CD4-positive, alpha-beta T cell treated with Interleukin-1 beta for 1 hour (primary cell): Measurements from ENCODE around the gene C5orf52.
"Not testable (repeated sequence)": the region's sequence is repeated elsewhere in the genome, so short reads cannot be mapped to it uniquely, and the experiment has no call there.

Experiments
- DNase-seq, 2 donors: peaks; one replicate each; pipeline ENCODE4 v3.0.0-alpha.2; 2020 to 2022

Gene C5orf52

DNA sequence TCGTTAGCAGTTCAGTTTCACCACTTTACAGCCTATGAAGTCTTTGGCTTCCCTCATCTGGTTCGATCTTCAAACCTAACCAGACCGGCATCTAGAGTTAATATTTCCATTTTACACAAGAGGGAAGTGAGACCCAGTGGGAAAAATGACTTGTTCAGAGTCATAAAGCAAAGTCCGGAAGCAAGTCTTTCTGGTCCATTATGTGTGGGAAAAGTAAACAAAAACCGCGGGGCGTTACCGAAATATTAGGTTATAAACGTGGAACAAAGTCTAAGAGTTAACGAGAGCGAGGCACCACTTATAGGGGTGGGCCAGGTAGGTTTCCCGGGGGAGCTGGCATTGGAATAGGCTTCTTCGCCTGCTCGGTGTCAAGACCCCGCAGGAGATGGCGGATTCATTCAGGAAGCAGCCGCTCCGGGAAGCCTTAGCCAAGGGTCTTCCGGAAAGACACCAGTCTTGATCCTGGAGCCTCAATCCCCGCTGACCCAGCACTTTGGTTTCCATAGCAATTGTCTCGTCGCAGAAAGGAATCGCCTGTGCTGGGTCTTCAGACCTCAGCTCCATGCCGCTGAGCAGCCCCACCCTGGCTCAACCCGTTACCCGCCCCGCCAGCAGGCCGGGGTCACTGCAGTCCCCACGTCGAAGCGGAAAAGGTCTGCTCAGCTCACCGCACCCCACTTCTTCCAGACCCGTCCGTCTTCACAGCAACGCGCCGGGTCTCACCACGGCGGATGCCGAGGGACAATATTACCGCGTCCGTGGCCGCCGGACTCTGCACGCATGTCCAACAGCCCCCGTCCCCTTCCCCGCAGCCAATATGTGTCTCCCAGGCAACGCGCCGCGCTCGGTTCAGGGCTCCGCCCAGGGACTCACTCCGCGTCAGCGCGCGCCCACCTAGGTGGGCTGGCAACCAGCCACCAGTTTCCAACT, at the start of gene C5orf52:
Gene C5orf52, plus strand, starts transcription at position 872 of the 930 bp plus-strand sequence. CDS start 82 bp downstream, outside the sequence.
- peak; percentile 1 to 8 for DNase-seq

DNA sequence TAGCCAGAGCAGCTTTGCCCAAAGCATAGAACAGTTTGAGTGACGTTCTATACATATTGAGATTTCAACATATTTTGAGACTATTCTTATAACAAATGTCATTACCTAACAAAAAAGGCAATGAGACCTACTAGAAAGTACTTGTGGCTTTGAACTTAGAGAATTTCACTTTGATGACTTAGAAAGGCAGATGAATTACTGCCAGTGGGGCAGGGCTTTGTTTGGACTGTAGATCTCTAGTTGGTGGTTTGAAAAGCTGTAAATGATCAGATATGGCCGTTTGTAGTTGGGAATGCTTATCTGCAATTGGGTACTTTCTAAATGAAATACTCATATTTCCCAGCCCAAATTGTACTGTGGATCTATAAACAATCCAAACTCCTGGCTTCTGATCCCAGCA, 47.2 kb upstream of the C5orf52 start:
- DNase-seq = no peak

GRCh38 chr5:157626831-157627230, 44.5 kb upstream of the C5orf52 start:
- no peak for DNase-seq

DNA sequence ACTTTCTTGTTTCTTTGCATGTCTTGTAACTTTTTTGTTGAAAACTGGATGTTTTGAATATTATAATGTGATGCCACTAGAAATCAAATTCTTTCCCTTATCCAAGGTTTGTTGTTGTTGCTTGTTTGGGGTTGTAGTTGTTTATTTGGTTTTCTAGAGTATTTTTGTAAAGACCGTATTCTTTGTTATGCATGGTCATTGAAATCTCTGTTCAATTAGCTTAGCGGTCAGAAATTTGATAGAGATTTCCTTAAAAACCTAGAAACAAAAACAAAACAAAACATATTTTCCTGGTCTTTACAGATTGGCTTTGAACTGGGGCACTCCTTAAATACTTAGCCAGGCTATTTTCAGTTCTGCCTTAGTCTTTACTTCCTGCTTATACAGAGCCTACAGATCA, 41.0 kb upstream of the C5orf52 start:
- DNase-seq = no peak

DNA sequence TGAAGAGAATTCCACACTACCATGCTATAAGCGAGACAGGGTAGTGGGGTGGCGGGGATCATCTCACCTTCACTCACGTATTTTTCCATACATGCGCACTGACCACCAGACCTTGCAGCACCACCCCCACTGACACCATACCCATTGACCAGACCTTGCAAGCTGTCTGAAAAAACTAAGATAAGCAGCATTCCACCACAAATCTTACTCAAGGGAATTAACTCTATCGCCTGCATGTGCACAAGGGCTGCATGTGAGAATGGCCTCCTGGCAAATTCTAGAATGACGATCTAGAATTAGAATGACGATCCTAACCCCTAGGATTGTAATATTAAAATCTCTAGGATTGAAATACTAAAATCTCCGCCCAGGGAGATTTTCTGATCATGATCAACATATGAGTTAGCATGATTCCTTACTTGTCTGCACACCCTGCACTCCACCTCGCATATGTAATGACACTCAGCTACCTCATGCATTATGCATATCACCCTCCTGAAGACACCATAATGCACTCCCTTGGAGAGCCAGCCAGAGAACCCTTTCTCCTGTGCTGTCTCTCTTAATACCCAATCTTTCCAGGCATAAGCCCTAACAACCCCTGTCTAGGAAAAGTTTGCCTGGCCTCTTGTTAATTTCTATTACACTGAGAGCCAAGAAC, 30.8 kb upstream of the C5orf52 start:
- DNase-seq = no peak

DNA sequence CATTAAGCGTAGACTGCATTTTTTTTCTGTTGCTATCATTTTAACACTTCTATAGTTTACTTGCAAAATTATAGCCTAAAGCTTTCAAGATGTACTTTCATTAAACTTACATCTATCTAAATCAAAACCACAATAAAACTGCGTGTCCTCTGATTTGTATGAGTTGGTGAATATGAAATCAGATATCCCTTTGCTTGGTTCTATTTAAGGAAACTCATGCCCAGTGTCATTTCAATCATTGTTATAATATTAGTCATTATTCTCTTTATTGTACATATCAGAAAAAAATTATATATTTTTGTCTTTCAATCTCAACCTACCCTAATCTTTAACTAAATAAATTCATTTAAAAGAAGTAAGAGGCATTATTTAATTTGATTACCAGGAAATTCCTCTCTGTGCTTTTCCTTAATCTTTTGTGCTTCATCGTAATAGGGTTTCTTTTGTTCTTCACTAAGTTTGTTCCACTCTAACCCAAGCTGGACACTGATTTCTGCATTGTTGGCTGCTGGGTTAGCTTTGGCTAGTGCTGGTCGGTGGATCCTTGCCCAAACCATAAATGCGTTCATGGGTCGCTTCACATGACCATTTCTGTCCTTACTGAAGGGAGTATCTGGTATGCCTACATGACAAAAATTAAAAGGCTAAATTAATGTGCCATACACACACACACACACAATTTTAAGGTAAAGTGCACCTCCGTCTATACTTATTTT, 22.9 kb upstream of the C5orf52 start:
- no peak for DNase-seq

- DNase-seq = no peak
These were observed 22.2 kb upstream of the C5orf52 start for GRCh38 chr5:157649101-157649500.

DNA sequence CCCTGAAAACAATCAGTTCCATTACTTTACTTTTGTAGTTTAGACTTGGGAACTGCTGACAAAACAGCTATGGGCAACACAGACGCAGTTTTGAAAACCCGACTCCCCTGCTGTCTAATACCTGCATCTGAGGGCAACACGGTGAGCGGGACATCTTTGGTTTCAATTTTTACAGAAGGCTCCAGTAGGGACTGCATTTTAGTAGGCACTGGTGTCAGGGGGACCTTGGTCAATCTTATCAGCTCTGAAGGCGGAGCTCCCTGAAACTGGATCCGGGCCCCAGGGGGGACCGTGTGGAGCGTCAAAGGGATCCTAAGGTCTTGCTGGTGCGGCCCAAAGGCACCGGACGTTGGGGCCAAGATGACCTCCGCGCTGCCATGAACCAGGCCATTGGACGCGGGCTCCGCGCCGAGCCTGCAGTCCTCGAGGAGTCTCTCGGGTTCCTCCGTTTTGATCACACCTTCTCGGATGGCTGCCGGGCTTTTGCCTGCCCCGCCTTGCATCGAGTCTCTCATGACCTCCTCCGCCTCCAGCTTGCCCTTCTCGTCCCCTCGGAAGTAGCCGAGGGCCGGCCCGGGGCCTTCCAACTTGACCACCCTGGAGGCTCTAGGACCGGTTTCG, 20.2 kb upstream of the C5orf52 start:
- no peak for DNase-seq

GRCh38 chr5:157651623-157652376, 19.5 kb upstream of the C5orf52 start:
- DNase-seq = peak; percentile 86 to 91

DNA sequence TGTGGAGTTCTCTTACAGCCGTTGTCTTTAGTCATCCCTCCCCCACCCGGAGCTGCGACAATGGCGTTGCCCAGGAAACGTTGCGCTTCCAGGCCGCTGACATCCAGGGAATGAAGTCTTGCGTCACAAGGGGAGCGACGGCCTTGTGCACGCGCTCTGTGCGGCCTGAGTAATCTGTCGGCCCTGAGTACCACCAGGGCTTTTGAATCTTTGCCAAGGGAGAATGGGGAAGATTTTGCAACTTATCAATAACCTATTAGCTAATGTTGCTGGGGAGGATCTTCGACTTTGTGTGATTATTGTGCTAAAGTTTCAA, 19.0 kb upstream of the C5orf52 start, which contains the start of gene SOX30:
Gene SOX30, minus strand, starts transcription at position 62 of the 316 bp plus-strand sequence. CDS start 360 bp downstream, outside the sequence.
- DNase-seq = no peak

DNA sequence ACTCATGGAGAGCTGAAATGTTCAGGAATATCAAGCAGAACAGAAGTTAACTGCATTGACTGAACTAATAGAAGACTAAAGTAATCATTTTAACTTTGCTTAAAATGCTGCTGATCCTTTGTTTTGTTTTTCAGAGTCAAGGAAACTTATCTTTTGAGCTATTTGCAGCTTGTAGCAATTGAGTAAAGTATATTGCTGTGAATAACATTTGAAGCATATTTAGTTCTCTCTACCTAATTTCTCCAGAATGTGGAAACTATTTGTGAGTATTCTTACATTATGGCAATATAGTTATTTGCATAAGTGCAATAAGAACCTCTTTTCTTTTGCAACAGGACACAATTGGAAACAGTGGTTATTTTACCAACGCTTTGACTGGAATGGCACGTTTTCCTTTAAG, 13.8 kb upstream of the C5orf52 start:
- DNase-seq = no peak

DNA sequence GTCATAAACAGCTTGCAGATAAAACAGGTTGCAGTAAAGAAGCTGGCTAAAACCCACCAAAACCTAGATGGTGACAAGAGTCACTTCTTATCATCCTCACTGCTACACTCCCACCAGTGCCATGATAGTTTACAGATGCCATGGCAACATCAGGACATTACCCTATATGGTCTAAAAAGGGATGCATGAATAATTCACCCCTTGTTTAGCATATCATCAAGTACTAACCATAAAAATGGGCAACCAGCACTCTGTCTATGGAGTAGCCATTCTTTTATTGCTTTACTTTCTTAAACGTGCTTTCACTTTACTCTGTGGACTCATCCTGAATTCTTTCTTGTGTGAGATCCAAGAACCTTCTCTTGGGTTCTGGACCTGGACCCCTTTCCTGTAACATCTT, 12.4 kb upstream of the C5orf52 start:
- no peak for DNase-seq

DNA sequence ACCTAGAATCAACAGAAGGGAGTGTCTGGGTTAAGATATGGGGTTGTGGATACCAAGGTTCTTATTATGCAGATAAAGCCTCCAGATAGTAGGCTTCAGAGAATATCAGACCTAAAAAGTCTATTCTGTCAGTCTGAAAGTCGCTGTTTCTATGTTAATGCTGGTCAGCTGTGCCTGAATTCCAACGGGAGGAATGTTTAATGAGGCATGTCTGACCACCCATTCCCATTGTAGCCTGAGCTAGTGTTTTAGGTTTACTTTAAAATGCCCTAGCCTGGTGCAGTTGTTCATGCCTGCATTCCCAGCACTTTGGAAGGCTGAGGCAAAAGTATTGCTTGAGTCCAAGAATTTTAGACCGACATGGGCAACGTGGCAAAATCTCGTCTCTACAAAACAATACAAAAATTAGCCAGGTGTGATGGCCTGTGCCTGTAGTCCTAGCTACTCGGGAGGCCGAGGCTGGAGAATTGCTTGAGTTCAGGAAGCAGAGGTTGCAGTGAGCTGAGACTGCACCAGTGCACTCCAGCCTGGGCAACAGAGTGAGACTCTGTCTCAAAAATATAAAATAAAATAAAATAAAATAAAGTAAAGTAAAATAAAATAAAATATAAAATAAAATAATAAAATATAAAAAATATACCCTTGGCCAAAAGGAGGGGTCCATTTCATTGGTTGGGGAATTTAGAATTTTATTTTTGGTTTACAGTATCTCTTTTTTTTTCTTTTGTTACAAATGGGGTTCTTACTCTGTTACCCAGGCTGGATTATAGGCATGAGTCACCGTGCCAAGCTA, 11.3 kb upstream of the C5orf52 start:
- DNase-seq = no peak

GRCh38 chr5:157665467-157666070, 5.8 kb upstream of the C5orf52 start:
- peak in 1 of 2 donors; percentile 29 for DNase-seq

GRCh38 chr5:157668356-157668755, 3.0 kb upstream of the C5orf52 start:
- no peak for DNase-seq

DNA sequence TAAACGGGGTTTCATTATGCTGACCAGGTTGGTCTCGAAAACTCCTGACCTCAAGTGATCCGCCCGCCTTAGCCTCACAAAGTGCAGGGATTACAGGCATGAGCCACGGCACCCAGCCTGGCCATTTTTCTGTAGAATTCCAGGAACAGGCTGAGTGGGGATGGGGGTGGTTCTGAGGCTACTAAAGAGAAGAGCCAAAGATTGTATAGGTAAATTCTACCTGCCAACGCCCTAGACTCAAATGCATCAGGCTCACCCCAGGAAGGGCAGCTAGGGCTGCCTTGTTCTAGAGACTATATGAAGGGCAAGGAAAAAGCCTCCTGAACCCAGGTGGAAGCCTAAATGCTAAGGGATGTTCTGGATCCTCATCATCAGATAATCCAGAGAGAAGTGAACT, 1.6 kb upstream of the C5orf52 start:
- DNase-seq = no peak

GRCh38 chr5:157671592-157672330, 428 bp downstream of the C5orf52 start:
- no peak for DNase-seq

DNA sequence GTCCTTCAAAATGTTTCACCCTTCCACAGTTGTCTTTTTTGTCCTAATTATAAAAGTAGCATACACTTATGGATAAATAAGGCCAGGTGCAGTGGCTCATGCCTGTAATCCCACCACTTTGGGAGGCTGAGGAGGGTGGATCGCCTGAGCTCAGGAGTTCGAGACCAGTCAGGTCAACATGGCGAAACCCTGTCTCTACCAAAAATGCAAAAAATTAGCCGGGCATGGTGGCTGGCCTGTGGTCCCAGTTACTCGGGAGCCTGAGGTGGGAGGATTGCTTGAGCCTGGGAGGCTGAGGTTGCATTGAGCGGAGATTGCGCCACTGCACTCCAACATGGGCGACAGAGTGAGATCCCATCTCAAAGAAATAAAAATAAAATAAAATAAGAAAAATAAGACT, 1.6 kb downstream of the C5orf52 start:
- DNase-seq = no peak

DNA sequence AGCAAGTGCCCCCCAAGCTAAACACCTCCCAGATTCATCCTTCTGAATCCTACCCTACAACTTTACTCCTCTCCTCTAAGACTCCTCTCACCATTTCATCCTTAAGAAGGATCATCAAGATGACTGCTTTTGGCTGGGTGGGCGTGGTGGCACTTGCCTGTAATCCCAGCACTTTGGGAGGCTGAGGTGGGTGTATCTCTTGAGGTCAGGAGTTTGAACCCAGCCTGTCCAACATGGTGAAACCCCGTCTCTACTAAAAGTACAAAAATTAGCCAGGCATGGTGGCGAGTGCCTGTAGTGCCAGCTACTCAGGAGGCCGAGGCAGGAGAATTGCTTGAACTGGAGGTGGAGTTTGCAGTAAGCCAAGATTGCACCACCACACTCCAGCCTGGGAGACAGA, 3.0 kb downstream of the C5orf52 start:
- not testable (repeated sequence) for DNase-seq

DNA sequence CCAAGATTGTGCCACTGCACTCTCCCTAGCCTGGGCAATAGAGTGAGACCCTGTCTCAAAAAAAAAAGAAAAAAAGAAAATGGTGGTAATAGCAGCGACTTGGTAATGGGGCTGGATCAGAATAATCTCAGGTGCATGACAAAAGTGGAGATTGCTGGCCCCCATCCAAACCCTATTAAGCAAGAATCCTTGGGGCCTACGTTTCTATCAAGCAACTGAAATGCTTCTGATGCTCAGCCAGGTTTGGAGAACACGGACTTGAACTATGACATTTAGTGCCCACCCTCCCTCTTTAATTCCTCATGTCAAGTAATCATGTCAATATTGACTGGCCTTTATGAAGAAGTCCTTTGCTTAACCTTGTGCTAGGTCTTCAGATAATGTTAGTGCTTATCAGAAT, 6.6 kb downstream of the C5orf52 start:
- no peak for DNase-seq
